ENCODE data around the gene RBM33.

GRCh38 chr7:155811560-155811894 lies 167.1 kb downstream of the RBM33 start:
- TF ChIP-seq CTCF (conservative IDR thresholded peaks at IDR 0.05; ENCODE audit: low read depth, low read length) (no peak), MAZ (IDR thresholded peaks at IDR 0.05; ENCODE audit: borderline replicate concordance, low read depth, low read length) (no peak), POLR2A (IDR thresholded peaks at IDR 0.05; ENCODE audit: low read depth, low read length) (no peak), CEBPB (IDR thresholded peaks at IDR 0.05; ENCODE audit: low read depth, low read length) (no peak), MXI1 (IDR thresholded peaks at IDR 0.05; ENCODE audit: borderline replicate concordance, low read depth, low read length) (no peak), SMC3 (IDR thresholded peaks at IDR 0.05; ENCODE audit: low read depth, low read length) (no peak), RCOR1 (IDR thresholded peaks at IDR 0.05; ENCODE audit: insufficient replicate concordance, low read length) (no peak)
